OCI-LY3 (cell line): Measurements from ENCODE around the gene TAS2R1.

Experiments
- H2AFZ ChIP-seq: fragments of 200-600, 300-600 bp; shearing (Covaris generic); 2 replicates; pipeline ENCODE4 v1.6.0; 2014; ENCODE audit warnings: antibody characterized with exemption, low read depth, low read length
- H3K27ac ChIP-seq: fragments of 200-600, 300-600 bp; sonication (generic); 2 replicates; pipeline ENCODE4 v1.5.1; 2014; ENCODE audit warnings: mild to moderate bottlenecking, low read length, moderate library complexity, mixed read lengths
- H3K27me3 ChIP-seq: fragments of 200-600, 300-600 bp; sonication (generic); 2 replicates; pipeline ENCODE4 v1.6.1; 2014; ENCODE audit warnings: low read depth, low read length, mixed read lengths
- H3K36me3 ChIP-seq: fragments of 200-600, 300-600 bp; sonication (generic); replicated peaks from 2 replicates; pipeline ENCODE3; 2014; ENCODE audit warnings: low read depth, low read length, mixed read lengths
- H3K4me1 ChIP-seq: fragments of 300-600, 200-600 bp; sonication (generic); 2 replicates; pipeline ENCODE4 v1.6.1; 2014; ENCODE audit warnings: low read length, mixed read lengths
- H3K4me2 ChIP-seq: fragments of 200-600, 300-600 bp; sonication (generic); 2 replicates; pipeline ENCODE4 v1.6.1; 2014; ENCODE audit warnings: low read length, mixed read lengths
- H3K4me3 ChIP-seq: fragments of 300-600, 200-600 bp; sonication (generic); 2 replicates; pipeline ENCODE4 v1.5.1; 2014; ENCODE audit warnings: antibody characterized with exemption, mild to moderate bottlenecking, low read length, moderate library complexity
- H3K79me2 ChIP-seq: fragments of 300-600, 200-600 bp; shearing (Covaris generic); 2 replicates; pipeline ENCODE4 v1.6.1; 2014; ENCODE audit warnings: mild to moderate bottlenecking, low read length, mixed read lengths
- H3K9ac ChIP-seq: fragments of 300-600, 200-600 bp; shearing (Covaris generic); 2 replicates; pipeline ENCODE4 v1.6.0; 2014; ENCODE audit warnings: mild to moderate bottlenecking, low read length, moderate library complexity
- H3K9me3 ChIP-seq: fragments of 200-600, 300-600 bp; shearing (Covaris generic); 2 replicates; pipeline ENCODE4 v1.6.1; 2014; ENCODE audit warnings: low read length, mixed read lengths; ENCODE audit not compliant: insufficient read depth
- H4K20me1 ChIP-seq: fragments of 200-600, 300-600 bp; sonication (generic); 2 replicates; pipeline ENCODE4 v1.6.1; 2016; ENCODE audit warnings: low read length, mixed read lengths; ENCODE audit not compliant: insufficient read depth
- CTCF ChIP-seq: fragments of 200-600, 300-600 bp; sonication (generic); IDR thresholded peaks from 2 replicates; pipeline ENCODE4 v1.5.1; 2014; ENCODE audit warnings: antibody characterized with exemption, low read length, low read depth
- EZH2phosphoT487 ChIP-seq: fragments of 200-600 bp; shearing (Covaris generic); IDR thresholded peaks from 2 replicates; pipeline ENCODE4 v1.6.1; 2018; ENCODE audit warnings: antibody characterized with exemption, mixed run types, low read depth

TAS2R1 gene

GRCh38 chr5:9630251-9630650 lies at the start of gene TAS2R1:
Gene TAS2R1, minus strand, starts transcription at chr5:9630351. Its CDS starts 319 bp downstream, at chr5:9630032.
- H3K9ac ChIP-seq = no peak within 1 kb of the TSS
- H3K27me3 ChIP-seq = no peaks in the 10 kb centered on the region
- no peaks in the 10 kb centered on the region for H4K20me1 ChIP-seq
- no peaks in the 10 kb centered on the region for H3K4me1 ChIP-seq
- H2AFZ ChIP-seq = no peak within 1 kb of the TSS
- H3K36me3 ChIP-seq = no peaks in the 10 kb centered on the region
- H3K4me2 ChIP-seq = no peak within 1 kb of the TSS
- H3K9me3 ChIP-seq = no peaks in the 10 kb centered on the region
- no peaks in the 10 kb centered on the region for H3K79me2 ChIP-seq
- TF ChIP-seq CTCF (no peak), EZH2phosphoT487 (no peak)
- H3K27ac ChIP-seq = no peak within 1 kb of the TSS
- no peak within 1 kb of the TSS for H3K4me3 ChIP-seq

- Histone ChIP-seq H3K4me3 (no peak overlapping the region), H3K36me3 (no peaks in the 10 kb centered on the region), H3K27ac (no peak overlapping the region), H3K4me1 (no peaks in the 10 kb centered on the region), H3K79me2 (no peaks in the 10 kb centered on the region), H4K20me1 (no peaks in the 10 kb centered on the region), H3K4me2 (no peak overlapping the region), H3K9ac (no peak overlapping the region), H2AFZ (no peak overlapping the region), H3K9me3 (no peaks in the 10 kb centered on the region), H3K27me3 (no peaks in the 10 kb centered on the region)
- TF ChIP-seq CTCF (no peak), EZH2phosphoT487 (no peak)
Observed at GRCh38 chr5:9670371-9670770, 40.2 kb upstream of the TAS2R1 start.

- Histone ChIP-seq H3K9me3 (no peaks in the 10 kb centered on the region), H3K27me3 (no peaks in the 10 kb centered on the region), H4K20me1 (no peaks in the 10 kb centered on the region), H2AFZ (no peak overlapping the region), H3K36me3 (no peaks in the 10 kb centered on the region), H3K9ac (no peak overlapping the region), H3K79me2 (no peaks in the 10 kb centered on the region), H3K4me3 (no peak overlapping the region), H3K27ac (no peak overlapping the region), H3K4me1 (no peaks in the 10 kb centered on the region), H3K4me2 (no peak overlapping the region)
- no peak for TF ChIP-seq CTCF
- no peak for TF ChIP-seq EZH2phosphoT487
Observed at GRCh38 chr5:9667906-9668305, 37.8 kb upstream of the TAS2R1 start.

- Histone ChIP-seq H3K27ac (no peak overlapping the region), H3K79me2 (no peaks in the 10 kb centered on the region), H3K9me3 (no peaks in the 10 kb centered on the region), H3K4me3 (no peak overlapping the region), H3K9ac (no peak overlapping the region), H3K4me2 (no peak overlapping the region), H2AFZ (no peak overlapping the region), H3K4me1 (no peaks in the 10 kb centered on the region), H3K36me3 (no peaks in the 10 kb centered on the region), H3K27me3 (no peaks in the 10 kb centered on the region), H4K20me1 (no peaks in the 10 kb centered on the region)
- no peak for TF ChIP-seq EZH2phosphoT487
- no peak for TF ChIP-seq CTCF
Observed at GRCh38 chr5:9663891-9664290, 33.7 kb upstream of the TAS2R1 start.
